Measurements from ENCODE around the gene AMOTL1. TPM values are rescaled to one million over a fixed set of nuclear protein-coding genes. Genes with fewer than 3 reads are reported as not detected.

AMOTL1 gene
- total RNA-seq, 1 donor from 2014 or later = 79.3 TPM

DNA sequence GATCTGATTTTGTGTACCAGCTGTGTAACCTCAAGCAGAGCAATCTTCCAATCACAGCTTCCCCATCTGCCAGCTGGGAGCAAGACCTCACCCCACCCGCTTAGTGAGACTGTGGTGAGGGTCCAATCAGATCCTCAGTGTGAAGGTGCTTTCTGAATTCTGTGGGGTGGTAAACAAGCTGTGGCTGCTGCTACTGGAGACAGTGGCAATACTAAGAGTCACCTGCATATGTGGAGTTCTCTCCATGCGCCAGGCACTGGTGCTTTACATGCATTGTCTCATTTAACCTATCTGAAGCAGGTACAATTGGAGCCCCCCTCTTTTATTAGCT, 154.8 kb downstream of the AMOTL1 start:
- Histone ChIP-seq H3K36me3 (ENCODE audit: control insufficient read depth in 3 of 3, insufficient read depth in 3 of 3, low read length in 3 of 3) (no peaks in the 10 kb centered on the region), H3K4me3 (ENCODE audit: low read length in 3 of 3) (no peak overlapping the region), H3K4me1 (ENCODE audit: control insufficient read depth in 3 of 3, insufficient read depth in 3 of 3, low read length in 3 of 3) (peaks cover 16 to 19% (median 18%) of the 10 kb centered on the region in 3 donors), H3K27me3 (ENCODE audit: control insufficient read depth in 3 of 3, insufficient read depth in 3 of 3, low read length in 3 of 3) (no peaks in the 10 kb centered on the region), H3K9ac (ENCODE audit: low read depth in 1 of 3, low read length in 3 of 3) (no peak overlapping the region), H3K9me3 (ENCODE audit: control insufficient read depth in 3 of 3, low read length in 3 of 3) (no peaks in the 10 kb centered on the region), H3K27ac (ENCODE audit: low read depth, low read length) (no peak overlapping the region)

DNA sequence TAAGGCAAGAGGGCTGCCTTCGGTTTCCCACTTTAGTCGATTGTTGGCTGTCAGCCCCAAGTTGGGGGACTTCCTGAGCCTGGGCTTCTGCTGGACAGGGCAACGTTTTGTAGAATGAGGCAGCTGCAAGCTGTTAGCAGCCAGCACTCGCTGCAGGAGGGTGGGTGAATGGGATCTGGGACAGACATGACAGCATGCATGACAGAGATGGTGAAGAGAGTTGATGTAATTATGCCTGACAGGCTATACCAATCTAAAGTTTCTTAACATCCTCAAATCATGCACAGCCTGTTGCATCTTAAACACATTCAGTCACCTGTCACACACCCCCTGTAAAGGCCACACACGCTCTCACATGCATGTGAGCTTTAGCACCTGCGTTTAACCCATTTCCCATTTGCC, 156.0 kb downstream of the AMOTL1 start:
- no peaks in the 10 kb centered on the region for H3K36me3 ChIP-seq (ENCODE audit: control insufficient read depth in 3 of 3, insufficient read depth in 3 of 3, low read length in 3 of 3)
- no peaks in the 10 kb centered on the region for H3K9me3 ChIP-seq (ENCODE audit: control insufficient read depth in 3 of 3, low read length in 3 of 3)
- no peak overlapping the region for H3K9ac ChIP-seq (ENCODE audit: low read depth in 1 of 3, low read length in 3 of 3)
- no peak overlapping the region for H3K4me3 ChIP-seq (ENCODE audit: low read length in 3 of 3)
- H3K27ac ChIP-seq (ENCODE audit: low read depth, low read length) = no peak overlapping the region
- peaks cover 21 to 22% (median 21%) of the 10 kb centered on the region in 3 donors for H3K4me1 ChIP-seq (ENCODE audit: control insufficient read depth in 3 of 3, insufficient read depth in 3 of 3, low read length in 3 of 3)
- H3K27me3 ChIP-seq (ENCODE audit: control insufficient read depth in 3 of 3, insufficient read depth in 3 of 3, low read length in 3 of 3) = no peaks in the 10 kb centered on the region

DNA sequence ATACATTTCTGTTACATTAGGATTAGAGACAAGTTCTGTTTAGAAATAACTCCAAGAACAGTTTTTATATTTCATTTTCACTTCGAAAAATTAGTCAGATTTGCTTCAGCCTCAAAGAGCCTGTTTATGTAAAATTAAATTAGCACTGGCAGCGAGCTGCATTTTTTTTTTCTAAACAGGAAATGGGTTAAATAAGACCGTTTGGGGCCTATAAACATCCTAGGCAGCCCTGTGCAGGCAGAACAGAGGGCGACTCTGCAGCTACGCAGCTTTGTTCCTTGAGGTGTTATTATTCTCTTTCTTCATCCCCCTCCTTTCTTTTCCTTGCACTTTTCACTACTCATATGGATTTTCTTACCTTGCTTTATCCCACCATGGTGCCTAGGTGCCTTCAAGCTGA, 156.5 kb downstream of the AMOTL1 start:
- Histone ChIP-seq H3K9ac (ENCODE audit: low read depth in 1 of 3, low read length in 3 of 3) (no peak overlapping the region), H3K27ac (ENCODE audit: low read depth, low read length) (no peak overlapping the region), H3K36me3 (ENCODE audit: control insufficient read depth in 3 of 3, insufficient read depth in 3 of 3, low read length in 3 of 3) (no peaks in the 10 kb centered on the region), H3K4me1 (ENCODE audit: control insufficient read depth in 3 of 3, insufficient read depth in 3 of 3, low read length in 3 of 3) (peaks cover 21 to 22% (median 21%) of the 10 kb centered on the region in 3 donors), H3K4me3 (ENCODE audit: low read length in 3 of 3) (no peak overlapping the region), H3K9me3 (ENCODE audit: control insufficient read depth in 3 of 3, low read length in 3 of 3) (no peaks in the 10 kb centered on the region), H3K27me3 (ENCODE audit: control insufficient read depth in 3 of 3, insufficient read depth in 3 of 3, low read length in 3 of 3) (no peaks in the 10 kb centered on the region)

DNA sequence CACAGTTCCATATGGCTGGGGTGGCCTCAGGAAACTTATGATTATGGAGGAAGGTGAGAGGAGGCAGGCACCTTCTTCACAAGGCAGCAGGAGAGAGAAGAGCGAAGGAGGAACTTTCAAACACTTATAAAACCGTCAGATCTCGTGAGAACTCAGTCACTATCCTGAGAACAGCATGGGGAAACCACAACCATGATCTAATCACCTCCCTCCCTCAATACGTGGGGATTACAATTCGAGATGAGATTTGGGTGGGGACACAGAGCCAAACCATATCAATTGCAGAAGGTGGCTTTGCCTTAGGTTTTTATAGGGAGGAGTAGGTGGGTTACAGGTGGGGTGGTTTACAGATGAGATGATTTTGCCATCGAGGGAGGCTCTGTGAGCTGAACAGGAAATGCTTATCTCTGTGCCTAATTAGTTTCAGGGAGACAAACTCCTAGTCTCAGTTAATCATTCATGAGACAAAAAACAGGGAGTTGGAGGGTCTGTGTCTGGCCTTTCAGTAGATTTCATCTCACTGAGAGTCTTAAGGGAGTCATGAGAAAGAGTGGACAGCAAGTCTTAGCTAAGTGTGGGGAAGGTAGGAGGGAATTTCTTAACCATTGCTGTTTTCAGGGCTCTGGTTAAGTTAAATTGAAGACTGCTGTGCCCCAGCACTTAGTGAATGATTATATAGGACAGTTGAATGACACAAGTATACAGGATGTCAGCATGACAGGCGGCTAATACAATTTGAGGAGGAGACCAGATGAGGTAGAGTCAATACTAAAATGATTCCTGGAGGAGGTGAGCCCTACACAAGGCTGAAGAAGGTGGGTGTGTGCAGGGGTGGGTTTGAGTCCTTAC, 157.5 kb downstream of the AMOTL1 start:
- Histone ChIP-seq H3K9me3 (ENCODE audit: control insufficient read depth in 3 of 3, low read length in 3 of 3) (no peaks in the 10 kb centered on the region), H3K27me3 (ENCODE audit: control insufficient read depth in 3 of 3, insufficient read depth in 3 of 3, low read length in 3 of 3) (no peaks in the 10 kb centered on the region), H3K9ac (ENCODE audit: low read depth in 1 of 3, low read length in 3 of 3) (no peak overlapping the region), H3K4me1 (ENCODE audit: control insufficient read depth in 3 of 3, insufficient read depth in 3 of 3, low read length in 3 of 3) (peaks cover 21 to 22% (median 21%) of the 10 kb centered on the region in 3 donors), H3K27ac (ENCODE audit: low read depth, low read length) (no peak overlapping the region), H3K4me3 (ENCODE audit: low read length in 3 of 3) (no peak overlapping the region), H3K36me3 (ENCODE audit: control insufficient read depth in 3 of 3, insufficient read depth in 3 of 3, low read length in 3 of 3) (no peaks in the 10 kb centered on the region)

DNA sequence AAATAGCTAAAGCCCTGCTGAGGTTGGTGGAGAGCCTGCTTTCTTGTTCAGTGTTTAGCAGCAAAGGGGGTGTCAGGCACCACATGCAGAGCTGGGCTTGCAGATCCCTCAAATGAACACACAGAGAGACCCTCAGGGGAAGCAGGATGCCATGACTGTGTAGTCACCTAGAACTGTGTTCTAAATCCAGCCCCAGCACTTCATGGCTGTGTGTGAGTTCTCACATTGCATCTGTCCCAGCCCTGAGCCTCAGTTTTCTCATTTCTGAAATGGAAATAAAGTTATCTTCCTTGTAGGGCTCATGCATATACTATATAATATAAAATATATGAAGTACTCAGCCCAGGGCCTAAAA, 158.1 kb downstream of the AMOTL1 start:
- Histone ChIP-seq H3K4me1 (ENCODE audit: control insufficient read depth in 3 of 3, insufficient read depth in 3 of 3, low read length in 3 of 3) (peaks cover 21 to 22% (median 21%) of the 10 kb centered on the region in 3 donors), H3K27me3 (ENCODE audit: control insufficient read depth in 3 of 3, insufficient read depth in 3 of 3, low read length in 3 of 3) (no peaks in the 10 kb centered on the region), H3K9me3 (ENCODE audit: control insufficient read depth in 3 of 3, low read length in 3 of 3) (no peaks in the 10 kb centered on the region), H3K9ac (ENCODE audit: low read depth in 1 of 3, low read length in 3 of 3) (no peak overlapping the region), H3K36me3 (ENCODE audit: control insufficient read depth in 3 of 3, insufficient read depth in 3 of 3, low read length in 3 of 3) (no peaks in the 10 kb centered on the region), H3K27ac (ENCODE audit: low read depth, low read length) (peak overlapping the region; percentile 63), H3K4me3 (ENCODE audit: low read length in 3 of 3) (no peak overlapping the region)

Other genes starting within 250 kb of the AMOTL1 start
- gene FUT4, start 224.4 kb upstream of the AMOTL1 start, total RNA-seq = 6.3 TPM
- gene PIWIL4, start 201.0 kb upstream of the AMOTL1 start, total RNA-seq = 8.9 TPM
- gene CWC15, start 205.2 kb downstream of the AMOTL1 start, total RNA-seq = 28.7 TPM
- gene KDM4D, start 205.4 kb downstream of the AMOTL1 start, total RNA-seq = 1.0 TPM